HG02981 (cell line): ENCODE data around the gene TIPIN.
A peak's percentile ranks its signal among the peaks of the same experiment; 100 is the strongest.
"Not testable (repeated sequence)": the region's sequence is repeated elsewhere in the genome, so short reads cannot be mapped to it uniquely, and the experiment has no call there.

ENCODE experiments used
- ATAC-seq: cut with Tn5 transposase; IDR thresholded peaks from one replicate; pipeline ENCODE4 v1.9.1; 2021; ENCODE audit warnings: mild to moderate bottlenecking, moderate library complexity; ENCODE audit not compliant: unreplicated experiment

The TIPIN gene

GRCh38 chr15:66304425-66304824 lies 52.1 kb downstream of the TIPIN start:
- ATAC-seq: not testable (repeated sequence)

- ATAC-seq: no peak
Measured at GRCh38 chr15:66302489-66303278, 53.8 kb downstream of the TIPIN start.

DNA sequence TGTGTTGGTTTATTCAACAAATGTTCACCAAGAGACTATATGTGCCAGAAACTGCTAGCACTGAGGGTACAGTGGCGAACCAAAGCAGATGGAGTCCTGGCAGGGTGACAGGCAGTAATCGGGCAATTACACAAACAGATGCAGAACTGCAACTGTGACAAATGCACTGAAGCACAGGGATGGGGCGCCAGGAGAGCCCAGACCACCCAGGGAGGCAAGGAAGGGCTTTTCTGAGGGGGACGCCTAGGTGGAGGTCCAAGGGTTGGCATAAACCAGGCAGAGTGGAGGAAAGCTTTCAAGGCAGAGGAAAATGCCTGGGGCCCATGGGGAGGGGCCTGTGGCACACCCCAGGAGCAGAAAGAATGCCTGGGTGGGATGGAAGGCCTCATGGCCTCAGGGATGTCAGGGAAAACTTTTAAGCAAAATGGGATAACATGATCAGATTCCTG lies 57.7 kb downstream of the TIPIN start:
- ATAC-seq: no peak

DNA sequence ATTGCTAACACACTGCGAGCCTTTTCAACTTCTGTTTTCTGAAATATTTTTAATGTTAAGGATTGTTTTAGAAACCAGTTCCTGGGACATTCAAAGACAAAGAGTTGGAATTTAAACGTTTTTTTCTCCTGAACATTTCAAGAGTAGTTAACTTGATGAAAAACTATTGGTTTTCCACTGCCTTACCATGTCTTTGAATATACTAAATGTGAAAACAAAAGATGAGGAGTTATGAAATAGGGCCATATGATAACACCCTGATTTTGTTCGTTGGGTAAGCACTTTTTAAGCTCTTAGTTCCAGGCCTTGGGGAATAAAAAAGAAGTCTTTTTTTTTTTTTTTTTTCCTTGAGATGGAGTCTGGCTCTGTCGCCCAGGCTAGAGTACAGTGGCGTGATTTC lies 60.3 kb downstream of the TIPIN start:
- ATAC-seq: no peak

DNA sequence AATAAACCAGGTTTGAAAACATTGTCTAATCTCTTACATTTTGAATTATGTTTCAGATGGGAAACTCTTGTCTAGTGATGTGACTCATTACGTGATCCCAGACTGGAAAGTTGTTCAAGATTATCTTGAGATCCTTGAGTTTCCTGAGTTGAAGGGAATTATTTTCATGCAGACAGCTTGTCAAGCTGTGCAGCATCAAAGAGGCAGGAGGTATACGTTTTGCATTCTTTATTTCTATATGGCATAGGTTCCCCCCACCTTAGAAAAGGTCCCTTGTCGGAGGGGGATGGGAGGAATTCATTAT lies 61.6 kb downstream of the TIPIN start:
- no peak for ATAC-seq

GRCh38 chr15:66294157-66294931 lies 62.1 kb downstream of the TIPIN start:
- peak; percentile 14 for ATAC-seq

- peak; percentile 52 for ATAC-seq
Measured at GRCh38 chr15:66293419-66294156, 62.9 kb downstream of the TIPIN start, which contains the start of gene DIS3L. Gene DIS3L, plus strand, starts transcription at chr15:66293568. Its CDS starts 29 bp downstream, at chr15:66293597.

DNA sequence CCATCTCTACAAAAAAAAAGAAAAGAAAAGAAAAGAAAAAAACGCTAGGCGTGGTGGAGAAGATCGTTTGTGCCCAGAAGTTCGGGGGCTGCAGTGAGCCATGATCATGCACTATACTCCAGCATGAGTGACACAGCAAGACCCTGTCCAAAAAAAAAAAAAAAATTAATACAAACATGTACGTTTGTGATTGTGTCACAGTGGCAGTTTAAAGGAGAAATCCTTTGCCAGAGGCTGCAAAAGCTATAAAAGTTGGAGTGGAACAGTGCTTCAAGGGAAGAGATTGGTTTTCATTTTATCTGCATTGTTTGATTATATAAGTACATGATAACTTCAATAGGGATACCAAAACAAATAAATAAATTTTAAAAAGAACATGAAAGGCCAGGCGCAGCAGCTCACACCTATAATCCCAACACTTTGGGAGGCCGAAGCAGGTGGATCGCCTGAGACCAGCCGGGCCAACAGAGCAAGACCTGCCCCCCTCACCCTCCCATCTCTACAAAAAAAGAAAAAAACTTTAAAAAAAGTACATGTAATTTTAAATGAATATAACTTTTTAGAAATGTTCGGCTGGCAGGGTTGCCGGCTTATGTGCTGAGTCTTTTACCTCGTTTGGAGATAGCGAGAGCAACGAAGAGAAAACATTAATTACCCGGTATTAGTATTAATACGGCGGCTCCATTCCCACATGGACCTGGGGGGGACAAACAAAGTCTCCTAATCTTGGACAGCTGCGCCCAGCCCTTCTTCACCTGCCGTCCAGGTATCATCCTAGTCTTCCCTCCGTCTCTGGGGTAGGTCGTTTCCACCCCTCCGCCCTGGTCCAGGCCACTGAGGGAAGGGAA lies 63.7 kb downstream of the TIPIN start:
- no peak for ATAC-seq

- no peak for ATAC-seq
Measured at GRCh38 chr15:66291816-66292570, 64.5 kb downstream of the TIPIN start.

- no peak for ATAC-seq
Measured at GRCh38 chr15:66290518-66290917, 66.0 kb downstream of the TIPIN start.

DNA sequence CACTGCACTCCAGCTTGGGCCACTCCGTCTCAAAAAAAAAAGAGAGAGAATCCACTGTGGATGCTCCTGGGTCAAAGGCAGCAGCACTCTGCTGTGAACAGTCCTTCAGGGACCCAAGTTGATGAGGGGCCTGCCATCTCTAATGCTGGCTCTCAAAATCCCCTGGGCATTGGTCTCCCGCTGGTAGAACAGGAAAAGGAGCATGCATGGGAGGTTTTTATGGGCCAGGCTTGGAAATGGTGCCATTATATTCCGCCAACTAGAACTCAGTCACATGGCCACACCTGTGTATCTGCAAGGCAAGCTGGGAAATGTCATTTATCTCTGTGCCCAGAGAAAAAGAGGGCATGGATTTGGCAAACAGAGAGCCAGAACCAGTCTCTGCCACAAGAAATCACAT lies 66.5 kb downstream of the TIPIN start:
- no peak for ATAC-seq

- ATAC-seq: no peak
Measured at GRCh38 chr15:66288551-66289185, 67.8 kb downstream of the TIPIN start.

DNA sequence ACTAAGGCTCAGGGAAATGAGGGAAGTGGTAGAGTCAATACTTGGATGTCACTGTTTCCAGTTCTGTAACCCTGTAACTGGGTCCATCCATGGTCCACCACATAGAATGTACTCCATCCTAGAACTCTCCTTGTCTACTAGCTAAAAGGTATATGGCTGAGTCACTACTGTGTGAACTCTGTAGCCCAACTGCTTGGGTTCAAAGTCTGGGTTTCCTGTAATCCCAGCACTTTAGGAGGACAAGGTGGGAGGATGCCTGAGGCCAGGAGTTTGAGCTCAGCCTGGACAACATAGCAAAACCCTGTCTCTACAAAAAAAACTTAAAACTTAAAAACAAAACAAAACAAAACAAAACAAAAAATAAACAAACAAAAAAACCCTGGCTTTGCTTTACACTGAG lies 68.4 kb downstream of the TIPIN start:
- ATAC-seq: no peak

DNA sequence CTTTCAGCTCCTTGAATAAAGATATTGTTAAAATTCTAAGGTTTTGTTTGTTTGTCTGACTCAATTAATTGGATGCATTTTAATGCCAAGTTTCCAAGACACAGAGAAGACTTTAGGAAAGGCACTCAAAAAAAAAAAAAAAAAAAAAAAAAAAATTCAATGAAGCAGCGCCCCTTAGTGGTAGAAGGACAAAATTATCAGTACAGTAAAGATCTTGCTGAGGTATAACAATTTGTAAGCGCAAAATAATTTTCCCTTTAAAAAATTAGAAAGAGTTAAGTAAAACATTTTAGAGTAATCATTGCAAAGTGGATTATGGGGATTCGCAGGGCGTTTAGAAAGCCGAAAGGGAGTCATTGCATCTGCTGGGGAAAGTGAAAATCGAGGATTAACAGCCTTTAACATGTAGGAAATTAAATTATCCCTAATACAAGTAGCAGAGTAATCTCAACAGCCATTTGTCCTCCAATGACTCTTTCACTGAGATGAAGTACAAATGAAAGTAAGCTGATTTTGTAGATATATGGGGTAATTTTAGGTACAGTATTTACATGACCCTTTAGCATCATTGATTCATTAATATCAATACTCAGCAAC lies 68.9 kb downstream of the TIPIN start:
- ATAC-seq: no peak
